Stimulated activated CD4-positive, alpha-beta T cell treated with anti-CD3 and anti-CD28 coated beads, Interleukin-1b, Interleukin-23, amount 100 ng/mL, for 48 hours (primary cell): ENCODE data around the gene GPX4.

Experiments
- DNase-seq: peaks from one replicate; pipeline ENCODE4 v3.0.0-alpha.2; 2020

The GPX4 gene

GRCh38 chr19:1154731-1155351, 51.0 kb downstream of the GPX4 start:
- DNase-seq = no peak

- no peak for DNase-seq
Observed at GRCh38 chr19:1155352-1156304, 51.8 kb downstream of the GPX4 start.
